Epithelial cell of esophagus (primary cell): Measurements from ENCODE around the gene DIAPH1.

Source experiments
- DNase-seq: peaks from one replicate; pipeline ENCODE4 v3.0.0; 2010; ENCODE audit warnings: low read depth
- H3K4me3 ChIP-seq: 2 replicates; pipeline ENCODE4 v1.5.1; 2011; ENCODE audit warnings: mild to moderate bottlenecking, low read length, control low read depth
- TF ChIP-seq, protein P1 (sequence below): IDR thresholded peaks from 2 replicates; pipeline ENCODE4 v1.5.1; 2011; ENCODE audit warnings: low read depth, mild to moderate bottlenecking, low read length, control low read depth, inconsistent platforms; ENCODE audit not compliant: insufficient read depth; ENCODE audit errors: missing control alignments

Gene DIAPH1

DNA sequence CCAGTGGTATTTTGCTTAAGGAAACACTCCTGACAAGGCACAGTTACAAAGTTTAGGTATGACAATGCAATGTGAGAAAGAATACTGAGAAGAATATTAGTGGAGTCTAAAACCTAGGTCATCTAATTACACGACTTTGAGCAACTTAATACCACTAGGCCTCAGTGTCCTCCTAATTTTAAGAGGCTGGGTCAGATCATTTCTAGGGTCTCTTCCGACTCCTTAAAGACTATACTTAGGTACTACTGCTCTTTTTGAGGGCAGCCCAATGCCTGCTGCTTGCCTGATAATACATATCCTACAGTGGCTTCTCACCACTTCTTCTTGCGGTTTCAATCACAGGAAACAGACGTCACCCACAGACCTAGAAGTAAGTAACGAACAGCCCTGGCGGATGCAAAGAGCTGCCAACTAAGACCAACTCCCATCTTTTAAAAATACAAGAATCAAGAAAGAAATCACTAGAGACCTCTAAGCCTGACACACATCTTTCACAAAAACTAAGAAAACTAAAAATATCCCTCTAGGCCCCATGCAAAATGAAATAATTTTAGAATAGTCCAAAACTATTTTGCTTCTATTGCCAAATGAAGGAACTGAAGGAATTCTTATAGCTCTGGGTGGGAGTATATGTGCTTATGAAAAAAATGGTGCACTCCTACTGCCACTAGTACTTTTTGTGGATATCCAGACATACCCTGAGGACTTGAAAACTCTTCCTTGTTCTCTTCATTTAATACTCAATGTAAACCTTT lies 13.1 kb downstream of the DIAPH1 start:
- TF ChIP-seq, protein P1, sequence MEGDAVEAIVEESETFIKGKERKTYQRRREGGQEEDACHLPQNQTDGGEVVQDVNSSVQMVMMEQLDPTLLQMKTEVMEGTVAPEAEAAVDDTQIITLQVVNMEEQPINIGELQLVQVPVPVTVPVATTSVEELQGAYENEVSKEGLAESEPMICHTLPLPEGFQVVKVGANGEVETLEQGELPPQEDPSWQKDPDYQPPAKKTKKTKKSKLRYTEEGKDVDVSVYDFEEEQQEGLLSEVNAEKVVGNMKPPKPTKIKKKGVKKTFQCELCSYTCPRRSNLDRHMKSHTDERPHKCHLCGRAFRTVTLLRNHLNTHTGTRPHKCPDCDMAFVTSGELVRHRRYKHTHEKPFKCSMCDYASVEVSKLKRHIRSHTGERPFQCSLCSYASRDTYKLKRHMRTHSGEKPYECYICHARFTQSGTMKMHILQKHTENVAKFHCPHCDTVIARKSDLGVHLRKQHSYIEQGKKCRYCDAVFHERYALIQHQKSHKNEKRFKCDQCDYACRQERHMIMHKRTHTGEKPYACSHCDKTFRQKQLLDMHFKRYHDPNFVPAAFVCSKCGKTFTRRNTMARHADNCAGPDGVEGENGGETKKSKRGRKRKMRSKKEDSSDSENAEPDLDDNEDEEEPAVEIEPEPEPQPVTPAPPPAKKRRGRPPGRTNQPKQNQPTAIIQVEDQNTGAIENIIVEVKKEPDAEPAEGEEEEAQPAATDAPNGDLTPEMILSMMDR, result no peak
- no peak overlapping the region for H3K4me3 ChIP-seq
- DNase-seq, result peak; percentile 24

DNA sequence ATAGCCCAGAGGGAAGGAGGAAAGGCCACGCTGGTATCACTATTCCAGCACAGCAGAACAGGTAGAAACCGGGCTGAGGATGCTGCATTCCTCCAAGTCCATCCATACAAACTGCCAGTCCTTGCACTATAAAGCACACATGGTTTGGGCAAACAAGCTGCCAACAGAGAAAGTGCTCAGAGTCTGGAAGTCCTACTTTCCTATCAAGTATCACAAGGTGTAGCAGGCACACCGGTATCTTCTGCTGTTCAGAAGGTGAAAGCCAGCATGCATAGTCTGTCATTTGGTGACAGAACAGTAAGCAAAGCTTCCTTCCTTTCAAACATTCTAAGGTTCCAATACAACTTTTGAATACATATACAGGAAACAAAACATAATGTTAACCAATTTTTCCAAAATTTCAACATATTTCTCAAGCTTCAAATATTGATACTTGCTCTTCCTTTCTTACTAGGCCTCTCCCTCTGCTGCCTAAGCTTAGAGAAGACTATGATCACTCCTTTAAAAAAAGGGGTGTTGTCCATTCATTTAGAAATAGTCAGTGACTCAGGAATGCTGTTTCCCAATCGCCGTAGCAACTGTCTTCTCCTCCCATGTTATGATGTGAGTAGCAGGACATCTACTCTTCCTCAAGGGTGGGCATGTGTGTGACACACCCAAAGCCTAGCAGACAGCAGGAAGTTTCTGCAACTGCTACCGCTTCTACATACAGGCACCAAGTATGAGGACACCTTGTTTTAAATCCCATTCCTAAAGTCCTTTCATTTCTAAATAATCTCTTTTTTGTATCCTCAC lies 14.7 kb downstream of the DIAPH1 start:
- DNase-seq, result peak; percentile 97
- TF ChIP-seq, protein P1, result no peak
- H3K4me3 ChIP-seq, result no peak overlapping the region

DNA sequence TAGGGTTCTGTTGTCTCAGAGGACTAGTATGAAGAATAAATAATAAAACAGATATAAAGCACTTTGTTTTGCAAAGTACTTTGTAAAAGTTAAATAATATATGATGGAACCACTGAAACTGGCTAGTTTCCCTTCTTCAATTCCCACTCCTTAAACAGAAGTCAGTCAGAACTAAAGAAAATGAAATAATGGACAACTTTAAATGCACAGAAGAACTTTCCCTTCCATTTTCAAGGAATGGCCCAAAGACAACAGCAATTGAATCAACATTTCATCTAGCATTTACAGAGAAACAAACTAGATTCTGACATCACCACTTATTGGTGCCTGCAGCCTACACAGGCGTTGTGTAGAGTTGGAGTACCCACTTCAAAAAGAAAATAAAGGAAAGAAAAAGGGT lies 16.2 kb downstream of the DIAPH1 start:
- TF ChIP-seq, protein P1, result no peak
- H3K4me3 ChIP-seq, result no peak overlapping the region
- DNase-seq, result no peak

DNA sequence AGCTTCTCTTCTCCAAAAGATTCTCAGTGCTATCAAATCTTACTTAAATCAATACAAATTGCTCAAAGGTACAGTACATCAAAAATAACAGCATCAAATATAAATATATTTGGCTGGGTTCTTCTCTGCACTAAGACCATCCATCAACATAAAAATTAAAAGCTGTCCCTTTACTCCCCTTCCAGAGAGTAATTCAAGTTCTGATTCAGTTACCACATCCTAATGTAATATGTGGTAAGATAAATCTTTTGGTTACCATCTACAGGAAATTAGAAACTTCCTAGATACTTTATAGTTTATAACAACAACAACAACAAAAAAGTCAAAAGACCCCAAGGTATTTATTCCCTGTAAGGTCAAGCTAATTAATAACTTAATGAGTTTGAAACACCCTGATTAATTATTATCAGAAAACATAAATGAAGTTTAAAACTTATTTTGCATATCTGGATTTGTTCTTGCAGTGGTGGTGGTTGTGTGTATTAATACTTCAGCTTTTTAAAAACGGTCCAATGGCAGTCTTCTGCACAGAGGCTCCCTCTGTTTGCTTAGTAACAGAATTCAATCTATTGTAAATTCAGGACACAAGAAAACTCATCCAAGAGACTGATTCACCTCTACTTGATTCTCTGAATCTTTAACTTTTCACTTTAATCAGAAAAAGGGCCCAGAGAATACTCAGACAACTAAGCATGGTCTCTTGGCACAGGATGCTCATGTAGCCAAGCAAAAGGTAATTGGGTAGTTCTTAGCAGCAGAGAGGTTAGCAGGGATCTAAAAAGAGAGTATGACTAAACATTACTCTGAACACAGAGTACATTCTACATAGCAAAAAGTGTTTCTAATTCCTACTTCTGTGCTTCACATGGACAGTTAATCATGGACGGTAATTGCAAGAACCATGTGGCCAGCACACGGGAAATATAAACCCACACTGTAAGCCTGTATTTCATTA lies 20.1 kb downstream of the DIAPH1 start:
- no peak overlapping the region for H3K4me3 ChIP-seq
- no peak for DNase-seq
- TF ChIP-seq, protein P1, result no peak

DNA sequence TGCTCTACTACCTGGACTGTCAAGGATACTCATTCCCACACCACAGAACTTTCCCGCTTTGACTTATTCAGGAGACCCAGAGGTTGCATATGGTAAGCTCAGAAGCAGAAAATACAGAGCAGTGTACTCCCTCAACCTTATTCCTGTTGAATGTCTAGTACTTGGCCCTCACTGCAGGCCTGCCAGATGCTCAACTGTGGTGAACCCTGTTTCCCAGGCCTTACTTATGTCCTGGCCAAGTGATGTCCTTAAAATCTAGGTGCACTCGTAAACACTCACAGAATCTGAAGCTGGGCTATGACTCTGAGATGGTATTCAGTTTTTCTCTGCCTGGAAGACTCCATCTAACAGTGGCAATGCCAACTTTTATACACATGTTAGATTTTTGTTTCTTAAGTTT lies 21.0 kb downstream of the DIAPH1 start:
- H3K4me3 ChIP-seq, result no peak overlapping the region
- DNase-seq, result no peak
- TF ChIP-seq, protein P1, result no peak

DNA sequence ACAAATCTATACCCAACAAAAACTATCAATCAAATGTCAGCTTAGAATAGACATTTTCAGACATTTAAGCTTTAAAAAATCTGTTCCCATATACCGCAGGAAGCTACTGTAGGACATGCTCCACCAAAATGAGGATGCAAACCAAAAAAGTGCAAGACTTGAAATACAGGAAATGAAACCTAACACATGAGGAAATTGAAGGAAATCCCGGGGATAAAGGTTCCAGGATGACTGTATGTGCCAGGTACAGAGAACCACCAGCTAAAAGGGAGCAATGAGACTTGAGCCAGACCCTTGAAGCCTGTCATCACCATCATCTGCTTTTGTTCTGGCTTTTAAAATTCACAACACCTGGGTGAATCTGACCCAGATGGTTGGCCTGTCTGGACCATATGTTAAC lies 21.4 kb downstream of the DIAPH1 start:
- peak; percentile 46 for DNase-seq
- no peak overlapping the region for H3K4me3 ChIP-seq
- TF ChIP-seq, protein P1, result no peak
